Measurements from ENCODE around the gene LIPC. TPM values are rescaled to one million over a fixed set of nuclear protein-coding genes. Genes with fewer than 3 reads are reported as not detected.

The LIPC gene
- total and polyA plus RNA-seq, 2 of the 4 experiments (the other 2 are of a cell fraction) = 0.07 TPM; not detected in 1

DNA sequence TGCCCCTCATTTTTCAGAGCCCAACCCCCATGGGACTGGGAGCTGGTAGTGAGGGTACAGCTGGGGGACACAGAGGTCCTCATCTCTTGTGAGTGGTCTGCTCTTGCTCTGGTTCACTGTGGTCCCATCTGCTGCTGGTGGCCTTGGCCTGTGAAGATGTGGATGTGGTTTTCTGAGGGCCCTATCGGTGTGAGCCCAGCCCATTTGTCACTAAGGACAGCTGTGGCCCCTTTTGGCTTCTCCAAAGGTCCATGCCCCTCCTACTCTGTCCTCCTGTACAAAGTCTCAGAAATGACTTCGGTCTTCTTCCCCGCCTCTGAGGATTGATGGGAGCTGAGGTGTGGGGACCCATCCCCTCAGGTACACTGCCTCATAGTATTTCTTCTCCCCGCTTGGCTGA, 21.0 kb downstream of the LIPC start:
- Histone ChIP-seq H2BK5ac (ENCODE audit: low read depth, low read length, poor library complexity, severe bottlenecking) (no peak overlapping the region), H3K27me3 (ENCODE audit: control insufficient read depth, insufficient read depth, low read length) (no peaks in the 10 kb centered on the region), H3K36me3 (ENCODE audit: control insufficient read depth, insufficient read depth, low read length) (no peaks in the 10 kb centered on the region), H4K20me1 (ENCODE audit: insufficient read depth, low read length) (no peaks in the 10 kb centered on the region; the same call in 1 of the 2 replicates), H3K9me3 (ENCODE audit: control insufficient read depth, insufficient read depth, low read length) (no peaks in the 10 kb centered on the region), H2AK9ac (replicated peaks; ENCODE audit: low read depth, low read length, poor library complexity) (no peak overlapping the region), H2AK5ac (ENCODE audit: low read depth, low read length) (no peak overlapping the region), H3K9ac (ENCODE audit: low read depth, low read length) (no peak overlapping the region), H3K4me3 (ENCODE audit: insufficient read depth, low read depth, low read length) (no peak overlapping the region), H3K9me1 (ENCODE audit: insufficient read depth, low read length) (peaks cover 4% of the 10 kb centered on the region; the same call in 1 of the 2 replicates), H3K23ac (ENCODE audit: low read depth, low read length) (no peak overlapping the region), H4K91ac (ENCODE audit: insufficient read depth, low read depth, low read length) (no peak overlapping the region), H3K4me2 (ENCODE audit: low read depth, low read length) (no peak overlapping the region), H3K4ac (ENCODE audit: low read depth, low read length) (no peak overlapping the region), H3K4me1 (ENCODE audit: control insufficient read depth, insufficient read depth, low read length) (peaks cover 2% of the 10 kb centered on the region), H2BK15ac (ENCODE audit: low read depth, low read length) (no peak overlapping the region), H3K56ac (ENCODE audit: extremely low read depth, insufficient read depth, low read length) (no peak overlapping the region), H3K27ac (ENCODE audit: insufficient read depth, low read length) (no peak overlapping the region), H2AFZ (replicated peaks; ENCODE audit: low read length, poor library complexity) (no peak overlapping the region), H2BK120ac (ENCODE audit: low read depth, low read length) (no peak overlapping the region), H3K14ac (replicated peaks; ENCODE audit: low read depth, low read length) (no peak overlapping the region), H2BK20ac (ENCODE audit: low read depth, low read length) (no peak overlapping the region), H3K79me1 (ENCODE audit: low read depth in 1 of 2, low read length in 2 of 2) (no peaks in the 10 kb centered on the region), H4K8ac (ENCODE audit: low read depth in 2 of 2, low read length in 2 of 2) (no peak overlapping the region), H3K18ac (ENCODE audit: low read depth, low read length) (no peak overlapping the region), H4K5ac (ENCODE audit: low read depth, low read length) (no peak overlapping the region)
- DNase-seq (no peak), ATAC-seq (ENCODE audit: low read depth) (no peak)
- no peak for TF ChIP-seq NFE2L2 (IDR thresholded peaks at IDR 0.05; ENCODE audit: low read depth, low read length)
- TF ChIP-seq, protein P1, sequence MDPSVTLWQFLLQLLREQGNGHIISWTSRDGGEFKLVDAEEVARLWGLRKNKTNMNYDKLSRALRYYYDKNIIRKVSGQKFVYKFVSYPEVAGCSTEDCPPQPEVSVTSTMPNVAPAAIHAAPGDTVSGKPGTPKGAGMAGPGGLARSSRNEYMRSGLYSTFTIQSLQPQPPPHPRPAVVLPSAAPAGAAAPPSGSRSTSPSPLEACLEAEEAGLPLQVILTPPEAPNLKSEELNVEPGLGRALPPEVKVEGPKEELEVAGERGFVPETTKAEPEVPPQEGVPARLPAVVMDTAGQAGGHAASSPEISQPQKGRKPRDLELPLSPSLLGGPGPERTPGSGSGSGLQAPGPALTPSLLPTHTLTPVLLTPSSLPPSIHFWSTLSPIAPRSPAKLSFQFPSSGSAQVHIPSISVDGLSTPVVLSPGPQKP (IDR thresholded peaks at IDR 0.05; ENCODE audit: borderline replicate concordance, low read depth, low read length) = no peak
- no peak for TF ChIP-seq SMC3 (IDR thresholded peaks at IDR 0.05; ENCODE audit: low read depth, low read length)
- TF ChIP-seq RAD21 (IDR thresholded peaks at IDR 0.05; ENCODE audit: low read length) = no peak
- no peak for TF ChIP-seq BHLHE40 (IDR thresholded peaks at IDR 0.05; ENCODE audit: low read depth, low read length)
- TF ChIP-seq CTCF (conservative IDR thresholded peaks at IDR 0.05; ENCODE audit: low read depth, low read length) = no peak
- TF ChIP-seq MXI1 (IDR thresholded peaks at IDR 0.05; ENCODE audit: borderline replicate concordance, low read depth, low read length) = no peak
- no peak for TF ChIP-seq RCOR1 (IDR thresholded peaks at IDR 0.05; ENCODE audit: insufficient replicate concordance, low read length)
- TF ChIP-seq, protein P2, sequence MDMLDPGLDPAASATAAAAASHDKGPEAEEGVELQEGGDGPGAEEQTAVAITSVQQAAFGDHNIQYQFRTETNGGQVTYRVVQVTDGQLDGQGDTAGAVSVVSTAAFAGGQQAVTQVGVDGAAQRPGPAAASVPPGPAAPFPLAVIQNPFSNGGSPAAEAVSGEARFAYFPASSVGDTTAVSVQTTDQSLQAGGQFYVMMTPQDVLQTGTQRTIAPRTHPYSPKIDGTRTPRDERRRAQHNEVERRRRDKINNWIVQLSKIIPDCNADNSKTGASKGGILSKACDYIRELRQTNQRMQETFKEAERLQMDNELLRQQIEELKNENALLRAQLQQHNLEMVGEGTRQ (IDR thresholded peaks at IDR 0.05; ENCODE audit: low read depth, low read length) = no peak
- TF ChIP-seq POLR2A (IDR thresholded peaks at IDR 0.05; ENCODE audit: low read depth, low read length) = no peak
- TF ChIP-seq FOS (IDR thresholded peaks at IDR 0.05; ENCODE audit: low read depth, low read length) = no peak
- TF ChIP-seq CEBPB (IDR thresholded peaks at IDR 0.05; ENCODE audit: low read depth, low read length) = no peak
- no peak for TF ChIP-seq CHD1 (IDR thresholded peaks at IDR 0.05; ENCODE audit: low read depth, low read length)
- TF ChIP-seq MAZ (IDR thresholded peaks at IDR 0.05; ENCODE audit: borderline replicate concordance, low read depth, low read length) = no peak
- TF ChIP-seq RFX5 (IDR thresholded peaks at IDR 0.05; ENCODE audit: low read depth, low read length) = no peak
- no peak for TF ChIP-seq MAFK (IDR thresholded peaks at IDR 0.05; ENCODE audit: low read depth, low read length)
- CTCF ChIA-PET = no interaction called here
- no CpG with 5 or more reads among the region's 4 CpGs for WGBS, 2 experiments (ENCODE audit: extremely low coverage in 2 of 2, insufficient read length in 1 of 2)
- in situ Hi-C loops (cut with MboI; ENCODE audit: low sequenced_read_pairs) (no loop called here), dilution Hi-C loops (cut with HindIII; ENCODE audit: low sequenced_read_pairs, unreplicated experiment) (no loop called here), intact Hi-C loops (cut with micrococcal nuclease) (no loop called here)
- POLR2A ChIA-PET (ENCODE audit: unreplicated experiment) = no interaction called here
- no TSS peak for BruUV-seq (replicated peaks)

Measured in IMR-90 (cell line).